Caki2 (cell line): Measurements from ENCODE around the gene RHOC. TPM values are rescaled to one million over a fixed set of nuclear protein-coding genes. Genes with fewer than 3 reads are reported as not detected.
"Not testable (repeated sequence)": the region's sequence is repeated elsewhere in the genome, so short reads cannot be mapped to it uniquely, and the experiment has no call there.

Experiments used
- DNase-seq: peaks from one replicate; pipeline ENCODE4 v3.0.0-alpha.2; 2015; ENCODE audit warnings: low read depth
- in situ Hi-C: cut with HindIII; loops from 2 replicates; pipeline ENCODE4 v1.10.0; 2016; ENCODE audit warnings: low sequenced_read_pairs, low pct_unique_long_range_greater_than_20kb, mixed read lengths
- total RNA-seq: library from RNA; depleted of rRNA; stranded (reverse); fragments of >200 nt; shearing (Covaris generic); gene quantifications from 2 replicates; pipeline ENCODE4 v1.2.3, GENCODE V29; 2014; ENCODE audit warnings: low replicate concordance; rRNA removed

The RHOC gene
- 257 and 306 TPM in 2 replicates for total RNA-seq

GRCh38 chr1:112706505-112707220 is at the start of gene RHOC:
TSS of gene RHOC (minus strand) at chr1:112707127. CDS start at chr1:112703799, 3,328 bp downstream.
- peak; percentile 33 for DNase-seq
- in situ Hi-C loops = no loop called here

GRCh38 chr1:112754116-112754628 is 47.2 kb upstream of the RHOC start:
- in situ Hi-C loops = no loop called here
- no peak for DNase-seq

- in situ Hi-C loops = no loop called here
- no peak for DNase-seq
Measured at GRCh38 chr1:112748396-112748795, 41.5 kb upstream of the RHOC start.

DNA sequence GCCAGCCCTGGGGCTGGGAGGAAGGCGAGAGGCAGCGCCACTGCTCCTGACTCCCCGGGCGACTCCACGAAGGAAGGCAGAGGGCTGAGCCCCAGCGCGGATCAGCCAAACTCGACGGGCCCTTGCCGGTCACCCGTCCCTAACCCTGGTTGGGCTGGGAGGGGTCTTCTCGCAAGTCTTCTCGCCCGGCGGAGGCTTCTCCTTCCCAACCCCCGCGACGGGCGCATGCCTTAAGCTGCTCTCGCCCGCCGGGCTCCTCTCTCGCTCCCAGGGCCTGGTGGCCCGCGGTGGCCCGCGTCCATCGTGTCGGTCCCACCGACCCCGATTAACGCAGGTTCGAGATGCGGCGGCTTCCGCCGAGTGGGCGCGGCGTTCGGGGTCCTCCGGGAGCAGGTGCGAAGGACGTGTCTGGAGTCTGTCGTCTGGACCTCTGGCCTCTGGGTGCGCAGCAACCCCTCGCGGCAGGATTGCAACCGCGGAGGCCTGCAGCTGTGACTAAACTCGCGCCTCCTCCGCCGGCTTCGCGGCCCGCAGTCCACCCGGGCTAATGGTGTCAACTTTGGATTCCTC is 37.2 kb upstream of the RHOC start:
- in situ Hi-C loops = no loop called here
- no peak for DNase-seq

DNA sequence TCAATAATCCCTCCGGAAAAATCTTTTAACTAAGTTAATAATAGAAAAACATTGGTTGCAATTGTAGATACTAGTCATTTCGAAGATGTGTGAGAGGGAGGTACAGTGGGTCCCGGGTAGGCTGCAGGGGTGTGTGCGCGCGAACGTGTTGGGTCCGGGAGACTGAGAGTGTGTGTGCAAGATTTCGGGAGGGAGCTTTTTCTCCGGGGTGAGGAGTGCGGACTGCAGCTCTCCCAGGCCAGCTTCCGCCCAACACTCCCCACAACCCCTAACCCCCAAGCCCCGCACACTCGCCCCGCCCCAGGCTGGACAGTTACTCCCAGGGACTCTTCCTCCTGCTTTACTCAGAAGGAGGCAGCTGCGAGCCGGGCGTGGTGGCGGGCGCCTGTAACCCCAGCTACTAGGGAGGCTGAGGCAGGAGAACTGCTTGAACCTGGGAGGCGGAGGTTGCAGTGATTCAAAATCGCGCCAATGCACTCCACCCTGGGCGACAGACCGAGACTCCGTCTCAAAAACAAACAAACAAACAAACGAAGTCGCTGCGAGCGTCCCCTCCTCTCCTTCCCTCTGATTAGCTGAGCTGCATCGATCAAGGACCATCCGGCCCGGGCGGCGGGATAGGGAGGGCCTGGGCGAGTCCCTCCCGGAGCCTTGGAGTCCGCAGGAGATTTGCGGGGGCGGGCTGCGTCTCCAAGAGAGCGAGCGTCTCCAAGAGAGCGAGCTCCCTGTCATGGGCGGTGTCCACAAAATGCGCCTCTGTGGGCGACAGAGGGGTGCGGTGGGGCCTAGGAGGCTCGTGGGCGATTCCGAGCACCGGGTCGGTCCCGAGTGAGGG is 36.5 kb upstream of the RHOC start:
- no peak for DNase-seq
- in situ Hi-C loops = no loop called here

- no peak for DNase-seq
- in situ Hi-C loops = no loop called here
Measured at GRCh38 chr1:112737573-112737972, 30.6 kb upstream of the RHOC start.

DNA sequence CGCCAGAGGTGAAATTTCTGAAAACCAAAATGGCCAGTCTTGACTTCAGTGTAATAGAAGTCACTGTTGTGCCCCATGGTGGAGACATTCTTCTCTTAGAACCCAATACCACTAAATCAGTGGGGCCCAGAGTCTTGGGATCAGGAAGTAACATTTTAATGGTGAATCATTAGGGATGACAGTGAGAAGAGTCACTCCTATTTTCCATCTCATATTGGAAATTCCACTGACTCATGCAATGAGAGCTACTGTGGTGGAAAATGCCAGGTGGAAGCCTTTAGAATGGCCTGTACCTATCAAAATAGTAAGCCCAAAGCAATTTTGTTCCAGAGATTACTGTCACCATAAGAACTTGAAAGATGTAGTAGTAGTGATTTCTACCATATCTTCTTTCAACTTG is 28.8 kb upstream of the RHOC start:
- DNase-seq = peak; percentile 67
- in situ Hi-C loops = no loop called here

GRCh38 chr1:112731451-112731850 is 24.5 kb upstream of the RHOC start:
- in situ Hi-C loops = no loop called here
- DNase-seq = no peak

- DNase-seq = no peak
- in situ Hi-C loops = no loop called here
Measured at GRCh38 chr1:112729909-112730308, 23.0 kb upstream of the RHOC start.

- DNase-seq, in situ Hi-C loops: not testable (repeated sequence)
Measured at GRCh38 chr1:112729011-112729410, 22.1 kb upstream of the RHOC start.

GRCh38 chr1:112728306-112728971 is 21.5 kb upstream of the RHOC start:
- DNase-seq, in situ Hi-C loops: not testable (repeated sequence)

GRCh38 chr1:112727716-112728115 is 20.8 kb upstream of the RHOC start:
- no peak for DNase-seq
- in situ Hi-C loops = no loop called here

- in situ Hi-C loops, DNase-seq: not testable (repeated sequence)
Measured at GRCh38 chr1:112724240-112724639, 17.3 kb upstream of the RHOC start.

- in situ Hi-C loops = no loop called here
- DNase-seq = no peak
Measured at GRCh38 chr1:112723511-112723839, 16.5 kb upstream of the RHOC start.

- in situ Hi-C loops = no loop called here
Measured at GRCh38 chr1:112722601-112723510, 15.9 kb upstream of the RHOC start.

DNA sequence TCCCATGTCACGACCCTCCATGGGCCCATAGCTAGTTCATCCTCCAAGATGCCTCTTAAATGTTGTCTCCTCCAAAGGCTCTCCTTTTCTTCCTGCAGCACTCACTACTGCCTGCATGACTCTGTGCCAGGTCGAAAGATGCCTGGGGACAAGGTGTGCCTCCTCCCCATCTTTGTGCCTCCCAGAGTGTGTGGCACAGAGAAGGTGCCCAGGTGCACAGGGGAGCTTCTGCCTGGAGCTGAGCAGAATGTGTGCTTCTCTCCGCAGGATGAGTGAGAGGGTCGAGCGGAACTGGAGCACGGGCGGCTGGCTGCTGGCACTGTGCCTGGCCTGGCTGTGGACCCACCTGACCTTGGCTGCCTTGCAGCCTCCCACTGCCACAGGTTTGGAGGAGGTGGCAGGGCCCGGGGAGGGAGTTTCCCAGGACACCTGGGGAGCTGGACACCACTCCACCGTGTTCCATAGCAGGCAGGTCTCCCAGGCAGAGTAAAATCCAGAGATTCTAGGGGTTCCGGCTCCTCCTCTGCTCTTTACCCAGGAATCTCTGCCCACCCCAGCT is 15.1 kb upstream of the RHOC start:
- in situ Hi-C loops = no loop called here

More at GRCh38 chr1:112722601-112723510, 15.9 kb upstream of the RHOC start:
- no peak for DNase-seq

DNA sequence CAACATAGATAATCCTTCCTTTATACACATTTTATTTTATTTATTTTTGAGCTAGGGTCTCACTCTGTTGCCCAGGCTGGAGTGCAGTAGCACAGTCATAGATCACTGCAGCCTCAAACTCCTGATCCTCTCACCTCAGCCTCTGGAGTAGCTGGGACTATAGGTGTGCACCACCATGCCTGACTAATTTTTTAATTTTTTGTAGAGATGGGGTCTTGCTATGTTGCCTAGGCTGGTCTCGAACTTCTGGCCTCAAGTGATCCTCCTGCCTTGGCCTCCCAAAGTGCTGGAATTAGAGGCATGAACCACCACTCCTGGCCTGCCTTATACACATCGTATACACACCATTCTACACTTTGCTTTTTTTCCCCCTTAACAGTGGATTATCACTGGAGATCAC is 14.4 kb upstream of the RHOC start:
- DNase-seq, in situ Hi-C loops: not testable (repeated sequence)

More for the DNA sequence above, 15.1 kb upstream of the RHOC start:
- DNase-seq = no peak
